H54 (cell line): Measurements from ENCODE around the gene ZNF664.

ENCODE experiments used
- DNase-seq: peaks from one replicate; pipeline ENCODE4 v3.0.0; 2011; ENCODE audit warnings: low spot score, mixed read lengths; ENCODE audit not compliant: insufficient read length
- FAIRE-seq: peaks from 3 replicates; lab custom pipeline; 2011; peaks lifted over from hg19 to GRCh38; lab: Jason Lieb, UNC
- POLR2A ChIP-seq: IDR thresholded peaks from 2 replicates; pipeline ENCODE4 v1.6.1; 2011; ENCODE audit warnings: low read depth, mild to moderate bottlenecking, low read length

The ZNF664 gene

DNA sequence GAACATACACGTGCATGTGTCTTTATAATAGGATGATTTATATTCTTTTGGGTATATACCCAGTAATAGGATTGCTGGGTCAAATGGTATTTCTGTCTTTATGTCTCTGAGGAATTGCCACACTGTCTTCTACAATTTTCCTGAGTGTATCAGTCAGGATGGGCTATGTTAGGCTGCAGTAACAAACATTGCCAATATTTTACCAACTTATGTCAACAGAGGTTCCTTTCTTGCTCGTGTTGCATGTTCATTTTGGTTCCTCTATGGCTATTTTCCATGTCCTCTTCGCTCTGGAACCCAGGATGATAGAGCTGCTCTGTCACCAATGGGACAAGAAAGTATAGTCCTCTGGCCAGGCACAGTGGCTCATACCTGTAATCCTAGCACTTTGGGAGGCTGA, 86.7 kb downstream of the ZNF664 start:
- no peak for TF ChIP-seq POLR2A
- FAIRE-seq (no peak), DNase-seq (no peak)
